ENCODE results near the gene ZNF649. TPM values are rescaled to one million over a fixed set of nuclear protein-coding genes. Genes with fewer than 3 reads are reported as not detected.
A peak's percentile ranks its signal among the peaks of the same experiment; 100 is the strongest.

The ZNF649 gene
- total RNA-seq, 1 experiment from 2014 or later: 7.3 TPM

GRCh38 chr19:51926784-51927741 is 22.2 kb upstream of the ZNF649 start, which contains the start of gene ZNF613 (continued):
- no peak for TF ChIP-seq ZBTB33 (IDR thresholded peaks at IDR 0.05; ENCODE audit: extremely low read depth, insufficient replicate concordance, low read length)
- TF ChIP-seq POLR2AphosphoS5 (IDR thresholded peaks at IDR 0.05; ENCODE audit: low read depth, low read length): 0 out of 2 replicates have a peak, but pooled peaks have one; percentile 20

- peaks cover 16 to 29% of the 10 kb centered on the region in 2 experiments; a peak in 2 of 4 replicates for H3K9me3 ChIP-seq (ENCODE audit: control insufficient read depth in 1 of 2, insufficient read depth in 1 of 2, low read depth in 1 of 2, low read length in 2 of 2)
- RAD21 ChIA-PET (ENCODE audit: low non-redundant PET in 1 of 2, low total read pairs in 2 of 2, uncharacterized antibody in 2 of 2, unreplicated experiment in 2 of 2): no interaction called here
- no peak for DNase-seq (ENCODE audit: low read depth, low spot score)
- H4K20me1 ChIP-seq (ENCODE audit: insufficient read depth): no peaks in the 10 kb centered on the region
- TF ChIP-seq POLR2AphosphoS5 (IDR thresholded peaks at IDR 0.05; ENCODE audit: low read depth, low read length): no peak
- no peak for TF ChIP-seq ELF1 (IDR thresholded peaks at IDR 0.05; ENCODE audit: borderline replicate concordance, low read depth)
- no peak for TF ChIP-seq POLR2A (IDR thresholded peaks at IDR 0.05; ENCODE audit: borderline replicate concordance, extremely low read depth, insufficient read depth, insufficient read length)
- no peak for TF ChIP-seq EZH2 (IDR thresholded peaks at IDR 0.05)
- no peak for TF ChIP-seq REST (IDR thresholded peaks at IDR 0.05; ENCODE audit: low read depth)
- no peak overlapping the region for H3K9ac ChIP-seq (ENCODE audit: low read length)
- no peaks in the 10 kb centered on the region for H3K9me2 ChIP-seq (ENCODE audit: insufficient read depth)
- H2AFZ ChIP-seq (ENCODE audit: low read depth, low read length, poor library complexity, severe bottlenecking): peak overlapping the region; percentile 98
- peak overlapping the region; percentile 65 for H3K27ac ChIP-seq (ENCODE audit: low read depth, low read length)
- CTCF ChIA-PET: no interaction called here
- peak overlapping the region in 1 of 2 experiments; percentile 89; a peak in 2 of 4 replicates for H3K4me3 ChIP-seq (replicated peaks in 1 of 2; ENCODE audit: low read depth in 1 of 2, low read length in 2 of 2)
- no TSS peak for BruUV-seq (replicated peaks)
- H3K79me2 ChIP-seq (ENCODE audit: insufficient read depth, low read length): no peaks in the 10 kb centered on the region
- peak overlapping the region; percentile 86 for H3K4me2 ChIP-seq (ENCODE audit: low read length)
- ATAC-seq: peak; percentile 5; the same call in 1 of the 2 replicates
- POLR2A ChIA-PET: interaction anchor here (0.5 kb wide), 1 partner anchor 355 kb away, joined by 4 read pairs; the partner anchor contains the start of gene ZNF175
- H3K36me3 ChIP-seq (ENCODE audit: control insufficient read depth in 1 of 2, insufficient read depth in 2 of 2, low read length in 2 of 2): no peaks in the 10 kb centered on the region
- H3K4me1 ChIP-seq (ENCODE audit: control insufficient read depth in 1 of 2, insufficient read depth in 2 of 2, low read length in 2 of 2): peaks cover 0 to 7% of the 10 kb centered on the region in 2 experiments; a peak in 1 of 4 replicates
- intact Hi-C loops (cut with micrococcal nuclease): no loop called here
- no peaks in the 10 kb centered on the region for H3K27me3 ChIP-seq (ENCODE audit: insufficient read depth, low read length)
These were observed 21.6 kb upstream of the ZNF649 start for GRCh38 chr19:51926426-51926783.

Data from HCT116 (cell line).